DMS153 treated with DMSO at 0.1 percent for 48 hours (cell line): ENCODE measurements around the gene RNF227.
"Not testable (repeated sequence)": the region's sequence is repeated elsewhere in the genome, so short reads cannot be mapped to it uniquely, and the experiment has no call there.

Experiments
- DNase-seq: peaks from one replicate; lab custom pipeline; 2025; ENCODE audit not compliant: unreplicated experiment; lab: John Stamatoyannopoulos, UW

The RNF227 gene

DNA sequence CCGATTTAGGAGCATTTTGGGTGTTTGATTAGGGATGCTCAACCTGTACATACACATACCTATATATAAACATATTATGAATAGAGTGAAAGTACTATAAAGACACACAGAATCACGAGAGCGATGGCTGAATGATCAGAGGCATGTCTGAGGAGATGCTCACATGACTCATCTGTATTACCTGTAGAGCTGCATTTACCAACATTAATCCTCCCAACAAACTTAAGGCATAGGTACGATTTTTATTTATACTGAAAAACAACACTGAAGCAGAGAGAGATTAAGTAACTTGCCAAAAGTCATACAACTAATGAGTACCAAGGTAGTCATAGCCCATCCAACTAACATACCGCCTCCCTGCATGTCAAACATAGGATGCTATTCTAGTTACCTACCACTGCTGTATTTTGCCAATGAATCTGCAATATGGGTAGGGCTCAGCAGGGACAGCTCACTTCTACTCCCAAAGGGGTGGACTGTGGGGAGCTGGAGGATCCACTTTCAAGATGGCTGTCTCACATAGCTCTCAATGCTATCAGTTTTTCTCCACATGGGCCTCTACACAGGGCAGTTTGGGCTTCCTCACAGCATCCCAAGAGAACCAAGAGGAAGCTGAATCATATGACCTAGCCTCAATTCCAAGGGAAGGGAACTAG, 51.0 kb downstream of the RNF227 start:
- no peak for DNase-seq

DNA sequence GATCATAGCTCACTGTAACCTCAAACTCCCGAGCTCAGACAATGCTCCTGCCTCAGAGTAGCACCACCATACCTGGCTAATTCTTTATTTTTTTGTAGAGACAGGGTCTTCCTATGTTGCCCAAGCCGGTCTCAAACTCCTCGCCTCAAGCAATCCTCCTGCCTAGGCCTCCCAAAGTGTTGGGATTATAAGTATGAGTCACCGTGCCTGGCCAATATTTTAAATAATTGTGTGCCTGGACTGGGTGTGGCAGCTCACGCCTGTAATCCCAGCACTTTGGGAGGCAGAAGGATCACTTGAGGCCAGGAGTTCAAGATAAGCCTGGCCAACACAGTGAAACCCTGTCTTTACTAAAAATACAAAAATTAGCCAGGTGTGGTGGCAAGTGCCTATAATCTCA, 51.7 kb downstream of the RNF227 start:
- DNase-seq, result not testable (repeated sequence)
